Astrocyte (in vitro differentiated cells and primary cell): ENCODE data around the gene CNOT4. TPM values are rescaled to one million over a fixed set of nuclear protein-coding genes. Genes with fewer than 3 reads are reported as not detected.

Source experiments
- DNase-seq: peaks from one replicate; pipeline ENCODE4 v3.0.0-alpha.2; 2010; ENCODE audit warnings: low read depth
- FAIRE-seq: peaks from 2 replicates; lab custom pipeline; 2011; peaks lifted over from hg19 to GRCh38; lab: Jason Lieb, UNC
- H2AFZ ChIP-seq: 2 replicates; pipeline ENCODE4 v1.6.0; 2012; ENCODE audit warnings: low read depth, low read length, inconsistent platforms
- H3K27ac ChIP-seq: 2 replicates; pipeline ENCODE4 v1.5.1; 2011; ENCODE audit warnings: low read depth, low read length, inconsistent platforms
- H3K27me3 ChIP-seq: 2 replicates; pipeline ENCODE4 v1.6.0; 2011; ENCODE audit warnings: low read length, inconsistent platforms; ENCODE audit not compliant: insufficient read depth
- H3K36me3 ChIP-seq: 2 replicates; pipeline ENCODE4 v1.5.1; 2011; ENCODE audit warnings: low read length, inconsistent platforms; ENCODE audit not compliant: insufficient read depth
- H3K4me1 ChIP-seq: 2 replicates; pipeline ENCODE4 v1.5.1; 2011; ENCODE audit warnings: low read length, inconsistent platforms; ENCODE audit not compliant: insufficient read depth
- H3K4me2 ChIP-seq: 2 replicates; pipeline ENCODE4 v1.6.0; 2012; ENCODE audit warnings: low read length, inconsistent platforms
- H3K4me3 ChIP-seq: 2 replicates; pipeline ENCODE4 v1.5.1; 2011; ENCODE audit warnings: low read depth, mild to moderate bottlenecking, low read length, inconsistent platforms; ENCODE audit not compliant: insufficient read depth
- H3K79me2 ChIP-seq: 2 replicates; pipeline ENCODE4 v1.6.0; 2012; ENCODE audit warnings: mild to moderate bottlenecking, low read length, inconsistent platforms; ENCODE audit not compliant: insufficient read depth
- H3K9ac ChIP-seq: 2 replicates; pipeline ENCODE4 v1.6.0; 2012; ENCODE audit warnings: mild to moderate bottlenecking, low read length, inconsistent platforms
- H3K9me3 ChIP-seq: 2 replicates; pipeline ENCODE4 v1.5.1; 2012; ENCODE audit warnings: low read depth, mild to moderate bottlenecking, low read length, inconsistent platforms; ENCODE audit not compliant: insufficient read depth
- H4K20me1 ChIP-seq: 2 replicates; pipeline ENCODE4 v1.6.0; 2012; ENCODE audit warnings: low read length, inconsistent platforms; ENCODE audit not compliant: insufficient read depth
- H3K27ac Mint-ChIP-seq: one replicate; pipeline ENCODE4 v1.8.0; 2021; ENCODE audit warnings: mild to moderate bottlenecking, mixed read lengths; ENCODE audit not compliant: unreplicated experiment
- H3K27me3 Mint-ChIP-seq: one replicate; pipeline ENCODE4 v1.8.0; 2021; ENCODE audit warnings: low read depth, mixed read lengths; ENCODE audit not compliant: unreplicated experiment
- H3K36me3 Mint-ChIP-seq: one replicate; pipeline ENCODE4 v1.8.0; 2021; ENCODE audit warnings: low read depth, mixed read lengths; ENCODE audit not compliant: unreplicated experiment
- H3K4me1 Mint-ChIP-seq: one replicate; pipeline ENCODE4 v1.8.0; 2021; ENCODE audit warnings: low read depth, mixed read lengths; ENCODE audit not compliant: unreplicated experiment
- H3K4me3 Mint-ChIP-seq: one replicate; pipeline ENCODE4 v1.8.0; 2021; ENCODE audit warnings: mild to moderate bottlenecking, moderate library complexity, mixed read lengths; ENCODE audit not compliant: unreplicated experiment
- H3K9me3 Mint-ChIP-seq: one replicate; pipeline ENCODE4 v1.8.0; 2021; ENCODE audit warnings: mild to moderate bottlenecking, mixed read lengths; ENCODE audit not compliant: unreplicated experiment
- CTCF ChIP-seq: IDR thresholded peaks from 2 replicates; pipeline ENCODE4 v1.5.1; 2011; ENCODE audit warnings: low read depth, mild to moderate bottlenecking, inconsistent platforms, low read length, moderate library complexity; ENCODE audit not compliant: insufficient read depth
- EZH2 ChIP-seq: IDR thresholded peaks from 2 replicates; pipeline ENCODE4 v1.6.1; 2012; ENCODE audit warnings: mild to moderate bottlenecking, low read length, inconsistent platforms; ENCODE audit not compliant: insufficient read depth
- total RNA-seq: library from RNA; stranded (reverse); gene quantifications from 2 replicates; pipeline ENCODE4 v1.2.1, GENCODE V29; 2021

CNOT4 gene
- total RNA-seq, 1 donor from 2014 or later, result 24.9 TPM

- no peak overlapping the region for H3K27ac ChIP-seq
- Mint-ChIP-seq H3K36me3 (peaks cover 16% of the 10 kb centered on the region), H3K4me1 (no peaks in the 10 kb centered on the region), H3K4me3 (no peak overlapping the region), H3K27me3 (no peaks in the 10 kb centered on the region), H3K9me3 (no peaks in the 10 kb centered on the region), H3K27ac (no peak overlapping the region)
- DNase-seq, result no peak
- no peak overlapping the region for H3K4me2 ChIP-seq
- H2AFZ ChIP-seq, result no peak overlapping the region
- no peaks in the 10 kb centered on the region for H3K4me1 ChIP-seq
- peaks cover 5% of the 10 kb centered on the region for H4K20me1 ChIP-seq
- H3K36me3 ChIP-seq, result peaks cover 4% of the 10 kb centered on the region
- H3K9me3 ChIP-seq, result no peaks in the 10 kb centered on the region
- no peaks in the 10 kb centered on the region for H3K79me2 ChIP-seq
- TF ChIP-seq CTCF (no peak), EZH2 (no peak)
- no peak overlapping the region for H3K4me3 ChIP-seq
- FAIRE-seq, result no peak
- no peak overlapping the region for H3K9ac ChIP-seq
- H3K27me3 ChIP-seq, result no peaks in the 10 kb centered on the region
These were observed 148.1 kb downstream of the CNOT4 start for GRCh38 chr7:135361788-135362187.

GRCh38 chr7:135359615-135360014 is 150.3 kb downstream of the CNOT4 start:
- DNase-seq (no peak), FAIRE-seq (no peak)
- Mint-ChIP-seq H3K36me3 (peaks cover 16% of the 10 kb centered on the region), H3K27me3 (peaks cover 2% of the 10 kb centered on the region), H3K9me3 (no peaks in the 10 kb centered on the region), H3K27ac (no peak overlapping the region), H3K4me1 (no peaks in the 10 kb centered on the region), H3K4me3 (no peak overlapping the region)
- H3K4me2 ChIP-seq, result no peak overlapping the region
- H4K20me1 ChIP-seq, result no peaks in the 10 kb centered on the region
- TF ChIP-seq EZH2 (no peak), CTCF (no peak)
- no peak overlapping the region for H3K9ac ChIP-seq
- no peaks in the 10 kb centered on the region for H3K79me2 ChIP-seq
- H3K4me1 ChIP-seq, result no peaks in the 10 kb centered on the region
- H3K27ac ChIP-seq, result no peak overlapping the region
- no peaks in the 10 kb centered on the region for H3K27me3 ChIP-seq
- H3K36me3 ChIP-seq, result peaks cover 4% of the 10 kb centered on the region
- no peak overlapping the region for H3K4me3 ChIP-seq
- H3K9me3 ChIP-seq, result no peaks in the 10 kb centered on the region
- no peak overlapping the region for H2AFZ ChIP-seq

DNA sequence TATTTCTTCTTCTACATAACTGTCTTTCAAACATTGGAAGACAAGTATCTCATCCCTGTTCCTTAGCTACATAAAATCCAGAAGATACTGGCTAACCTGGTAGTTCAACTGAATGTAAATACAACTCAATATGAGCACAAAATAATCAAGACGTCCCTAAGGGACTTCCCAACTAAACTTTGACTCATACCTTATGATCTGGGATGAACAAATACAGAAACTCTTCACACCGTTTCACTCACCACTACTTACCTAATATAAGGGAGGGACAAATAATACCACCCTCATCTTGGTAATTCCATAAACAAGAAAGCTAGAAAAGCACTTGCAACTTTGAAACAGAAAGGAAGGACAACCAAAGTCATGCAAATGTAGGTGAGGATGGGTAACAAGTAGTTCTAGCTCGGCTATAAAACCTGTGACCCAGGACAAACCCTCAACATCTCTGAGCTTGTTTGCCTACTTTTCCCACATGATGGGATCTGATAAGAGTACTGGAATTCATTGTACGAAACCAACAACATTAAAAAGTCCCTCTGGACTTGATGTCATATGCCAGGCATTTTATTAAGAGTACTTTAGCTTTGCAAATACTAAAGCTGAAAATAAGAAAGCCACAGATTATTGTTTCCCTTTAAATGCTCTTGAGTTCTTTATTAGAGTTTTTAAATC is 154.4 kb downstream of the CNOT4 start:
- Histone ChIP-seq H3K9ac (no peak overlapping the region), H3K4me2 (no peak overlapping the region), H3K79me2 (no peaks in the 10 kb centered on the region), H3K9me3 (no peaks in the 10 kb centered on the region), H3K4me3 (no peak overlapping the region), H3K27ac (no peak overlapping the region), H3K36me3 (no peaks in the 10 kb centered on the region), H2AFZ (no peak overlapping the region), H3K27me3 (no peaks in the 10 kb centered on the region), H4K20me1 (no peaks in the 10 kb centered on the region), H3K4me1 (no peaks in the 10 kb centered on the region)
- no peak overlapping the region for H3K27ac Mint-ChIP-seq
- DNase-seq (no peak), FAIRE-seq (no peak)
- no peak for TF ChIP-seq EZH2
- TF ChIP-seq CTCF, result no peak
- H3K36me3 Mint-ChIP-seq, result peaks cover 2% of the 10 kb centered on the region
- H3K4me3 Mint-ChIP-seq, result no peak overlapping the region
- H3K9me3 Mint-ChIP-seq, result no peaks in the 10 kb centered on the region
- H3K4me1 Mint-ChIP-seq, result no peaks in the 10 kb centered on the region
- peaks cover 7% of the 10 kb centered on the region for H3K27me3 Mint-ChIP-seq
